GM19238 (cell line): Measurements from ENCODE around the gene ESPNL.
"Not testable (repeated sequence)": the region's sequence is repeated elsewhere in the genome, so short reads cannot be mapped to it uniquely, and the experiment has no call there.

Experiments used
- DNase-seq: peaks from one replicate; pipeline ENCODE4 v3.0.0; 2011; ENCODE audit warnings: low spot score; ENCODE audit not compliant: insufficient read length

ESPNL gene, protein sequence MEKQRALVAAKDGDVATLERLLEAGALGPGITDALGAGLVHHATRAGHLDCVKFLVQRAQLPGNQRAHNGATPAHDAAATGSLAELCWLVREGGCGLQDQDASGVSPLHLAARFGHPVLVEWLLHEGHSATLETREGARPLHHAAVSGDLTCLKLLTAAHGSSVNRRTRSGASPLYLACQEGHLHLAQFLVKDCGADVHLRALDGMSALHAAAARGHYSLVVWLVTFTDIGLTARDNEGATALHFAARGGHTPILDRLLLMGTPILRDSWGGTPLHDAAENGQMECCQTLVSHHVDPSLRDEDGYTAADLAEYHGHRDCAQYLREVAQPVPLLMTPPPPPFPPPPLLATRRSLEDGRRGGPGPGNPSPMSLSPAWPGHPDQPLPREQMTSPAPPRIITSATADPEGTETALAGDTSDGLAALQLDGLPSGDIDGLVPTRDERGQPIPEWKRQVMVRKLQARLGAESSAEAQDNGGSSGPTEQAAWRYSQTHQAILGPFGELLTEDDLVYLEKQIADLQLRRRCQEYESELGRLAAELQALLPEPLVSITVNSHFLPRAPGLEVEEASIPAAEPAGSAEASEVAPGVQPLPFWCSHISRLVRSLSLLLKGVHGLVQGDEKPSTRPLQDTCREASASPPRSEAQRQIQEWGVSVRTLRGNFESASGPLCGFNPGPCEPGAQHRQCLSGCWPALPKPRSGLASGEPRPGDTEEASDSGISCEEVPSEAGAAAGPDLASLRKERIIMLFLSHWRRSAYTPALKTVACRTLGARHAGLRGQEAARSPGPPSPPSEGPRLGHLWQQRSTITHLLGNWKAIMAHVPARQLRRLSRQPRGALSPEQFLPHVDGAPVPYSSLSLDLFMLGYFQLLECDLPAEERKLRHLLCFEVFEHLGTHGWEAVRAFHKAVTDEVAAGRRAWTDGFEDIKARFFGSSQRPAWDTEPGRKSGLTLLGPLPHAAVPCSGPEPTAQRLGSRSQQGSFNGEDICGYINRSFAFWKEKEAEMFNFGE

DNA sequence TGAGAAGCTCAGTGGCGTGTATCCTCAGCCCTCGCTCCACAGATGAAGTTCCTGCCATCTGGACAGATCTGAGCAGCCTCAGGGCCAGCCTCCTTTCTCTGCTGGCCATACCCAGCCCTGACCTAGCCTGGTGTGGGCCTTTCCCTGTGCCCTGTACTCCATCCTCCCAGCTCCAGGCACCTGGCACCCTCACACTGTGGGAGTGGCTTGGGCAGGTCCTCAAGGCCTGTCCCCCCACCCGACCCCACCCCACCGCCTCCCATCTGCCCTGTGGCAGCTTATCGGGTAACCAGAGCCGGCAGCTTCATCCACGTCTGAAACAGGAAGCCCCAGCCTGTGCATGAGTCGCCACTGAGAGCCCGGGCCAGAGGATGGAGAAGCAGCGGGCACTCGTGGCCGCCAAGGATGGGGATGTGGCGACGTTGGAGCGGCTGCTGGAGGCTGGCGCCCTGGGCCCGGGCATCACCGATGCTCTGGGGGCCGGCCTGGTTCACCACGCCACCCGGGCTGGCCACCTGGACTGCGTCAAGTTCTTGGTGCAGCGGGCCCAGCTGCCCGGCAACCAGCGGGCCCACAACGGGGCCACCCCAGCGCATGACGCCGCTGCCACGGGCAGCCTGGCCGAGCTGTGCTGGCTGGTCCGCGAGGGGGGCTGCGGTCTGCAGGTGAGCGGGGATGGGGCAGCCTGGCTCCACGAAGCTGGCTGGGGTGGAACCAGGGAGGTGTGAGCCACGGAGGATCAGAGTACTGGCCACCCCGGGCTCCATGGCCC, at the start of gene ESPNL:
Gene ESPNL (plus strand): TSS at position 292 of the 772 bp plus-strand sequence. CDS start 80 bp downstream, at position 372.
- no peak for DNase-seq

DNA sequence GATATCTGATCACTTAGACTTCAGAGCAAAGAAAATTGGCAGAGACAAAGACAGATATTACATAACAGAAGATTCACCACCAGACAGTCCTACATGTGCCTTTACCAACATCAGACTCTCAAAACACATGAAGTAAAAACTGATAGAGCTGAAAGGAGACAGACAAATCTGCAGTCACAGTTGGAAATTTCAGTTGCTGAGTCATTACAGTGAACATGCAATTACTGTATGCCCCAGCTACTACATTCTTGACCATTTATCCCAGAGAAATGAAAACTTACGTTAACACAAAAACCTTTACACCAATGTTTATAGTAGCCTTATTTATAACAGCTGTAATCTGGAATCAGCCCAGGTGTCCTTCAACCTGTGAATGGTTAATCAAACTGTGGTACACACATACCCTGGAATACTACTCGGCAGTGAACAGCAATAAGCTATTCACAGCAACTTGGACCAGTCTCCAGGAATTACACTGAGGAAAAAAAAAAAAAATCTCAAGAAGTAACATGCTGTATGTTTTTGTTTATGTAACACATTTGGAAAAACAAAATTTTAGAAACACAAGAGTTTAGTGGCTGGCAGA, 46.9 kb upstream of the ESPNL start:
- DNase-seq, result no peak

- no peak for DNase-seq
Observed at GRCh38 chr2:238055841-238056240, 44.3 kb upstream of the ESPNL start.

- DNase-seq, result not testable (repeated sequence)
Observed at GRCh38 chr2:238057696-238058575, 42.2 kb upstream of the ESPNL start.

- no peak for DNase-seq
Observed at GRCh38 chr2:238059505-238059904, 40.6 kb upstream of the ESPNL start.

DNA sequence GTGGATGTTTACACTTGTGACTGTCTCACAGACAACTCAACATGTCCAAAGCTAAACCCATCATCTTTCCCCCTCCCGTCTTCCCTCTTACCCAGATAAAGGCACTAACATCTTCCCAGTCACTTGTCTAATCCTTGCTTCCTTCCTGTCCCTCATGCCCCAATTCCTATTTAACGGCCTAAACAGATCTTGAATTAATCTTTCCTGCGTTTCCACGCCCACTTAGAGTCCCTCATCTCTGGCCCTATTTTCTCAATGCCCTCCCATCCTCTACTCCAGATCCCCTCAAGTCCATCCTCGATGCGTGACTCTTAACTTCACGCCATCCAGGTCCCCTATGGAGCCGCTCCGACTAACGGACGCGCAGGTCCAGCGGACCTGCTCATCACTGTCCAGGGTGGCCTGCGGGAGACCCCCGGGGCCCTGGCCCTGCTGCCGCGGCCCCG, 40.0 kb upstream of the ESPNL start:
- DNase-seq, result no peak

GRCh38 chr2:238060542-238061314, 39.4 kb upstream of the ESPNL start, which contains the start of gene SCLY:
SCLY (plus strand) TSS chr2:238061001; CDS start chr2:238061055, 54 bp downstream.
- DNase-seq, result peak; percentile 99

- peak; percentile 13 for DNase-seq
Observed at GRCh38 chr2:238061315-238062202, 38.6 kb upstream of the ESPNL start.

GRCh38 chr2:238063414-238064189, 36.5 kb upstream of the ESPNL start:
- DNase-seq, result no peak

- no peak for DNase-seq
Observed at GRCh38 chr2:238064376-238064775, 35.8 kb upstream of the ESPNL start.

GRCh38 chr2:238065071-238065846, 34.9 kb upstream of the ESPNL start:
- no peak for DNase-seq

DNA sequence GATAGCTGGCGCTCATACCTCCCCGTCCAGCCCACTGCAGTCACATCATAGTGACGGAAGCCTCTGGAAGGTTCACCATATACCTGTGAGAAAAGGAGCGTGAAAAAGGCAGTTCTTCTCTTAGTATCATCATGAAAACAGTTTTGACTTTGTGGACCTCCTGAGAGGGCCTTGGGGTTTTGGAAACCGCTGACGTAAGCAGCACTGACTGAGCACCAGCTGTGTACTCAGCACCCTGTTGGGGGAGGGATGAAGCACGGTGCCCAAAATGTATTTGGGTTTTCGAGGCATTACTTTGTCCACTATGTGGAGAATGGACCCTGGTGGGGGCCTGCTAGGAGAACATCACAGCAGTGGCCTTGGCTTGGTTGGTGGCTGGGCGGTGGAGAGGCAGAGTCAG, 33.9 kb upstream of the ESPNL start:
- no peak for DNase-seq

- not testable (repeated sequence) for DNase-seq
Observed at GRCh38 chr2:238066718-238067117, 33.4 kb upstream of the ESPNL start.

GRCh38 chr2:238067939-238068338, 32.2 kb upstream of the ESPNL start:
- DNase-seq, result no peak

DNA sequence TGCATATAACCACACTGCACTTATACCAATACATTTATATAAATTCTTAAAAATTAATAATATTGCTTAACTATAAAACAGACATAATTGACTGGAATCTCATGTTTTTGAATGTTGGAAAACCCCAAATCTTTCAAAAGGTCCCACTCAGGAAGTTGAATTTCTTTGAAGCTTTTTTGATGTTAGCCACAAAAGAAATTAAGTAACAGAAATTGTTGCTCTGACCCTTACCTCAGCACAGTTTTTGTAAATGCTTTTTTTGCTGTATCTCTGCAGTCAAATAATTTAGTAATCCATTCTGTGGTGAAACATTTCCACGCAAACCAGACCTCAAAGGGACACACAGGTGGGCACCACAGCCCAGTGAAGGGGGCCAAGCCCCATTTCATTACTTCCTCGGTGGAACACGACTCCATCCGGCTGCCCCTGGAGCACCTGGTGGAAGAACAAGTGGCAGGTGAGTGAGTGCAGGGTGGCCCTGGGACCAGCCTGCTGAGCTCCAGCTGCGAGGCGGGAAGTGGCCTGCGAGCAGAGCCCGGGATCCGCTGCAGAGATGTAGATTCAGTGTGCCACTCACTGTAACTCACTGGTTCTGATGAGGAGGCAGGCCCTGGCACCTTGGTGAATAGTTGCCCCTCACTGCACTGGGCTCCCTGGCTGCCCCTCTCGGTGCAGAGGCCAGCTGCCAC, 31.0 kb upstream of the ESPNL start:
- no peak for DNase-seq

DNA sequence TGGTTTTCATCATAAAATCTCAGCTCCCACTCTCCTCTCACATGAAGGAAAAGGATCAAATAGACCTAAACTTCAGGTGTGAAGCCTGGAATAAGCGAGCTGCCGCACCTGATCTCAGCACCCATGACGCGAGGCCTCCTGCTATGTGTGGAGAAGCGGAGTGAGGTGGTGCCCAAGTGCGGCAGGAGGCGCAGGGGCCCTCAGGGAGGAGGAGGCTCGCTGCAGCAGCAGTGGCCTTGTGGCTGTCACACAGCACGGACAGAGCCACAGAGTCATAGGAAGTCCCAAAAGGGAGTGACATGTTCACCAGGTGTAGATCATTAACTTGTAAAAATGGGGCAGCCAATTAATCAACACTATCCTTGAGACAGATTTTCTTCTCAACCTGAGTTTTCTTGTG, 30.3 kb upstream of the ESPNL start:
- DNase-seq, result no peak
